Stimulated activated CD4-positive, alpha-beta T cell treated with anti-CD3 and anti-CD28 coated beads, Interleukin-2, amount 100 ng/mL, for 4 hours (primary cell): ENCODE results near the gene IRS4.

Experiments
- DNase-seq: peaks from one replicate; pipeline ENCODE4 v3.0.0-alpha.2; 2020; ENCODE audit warnings: low read depth

Gene IRS4

DNA sequence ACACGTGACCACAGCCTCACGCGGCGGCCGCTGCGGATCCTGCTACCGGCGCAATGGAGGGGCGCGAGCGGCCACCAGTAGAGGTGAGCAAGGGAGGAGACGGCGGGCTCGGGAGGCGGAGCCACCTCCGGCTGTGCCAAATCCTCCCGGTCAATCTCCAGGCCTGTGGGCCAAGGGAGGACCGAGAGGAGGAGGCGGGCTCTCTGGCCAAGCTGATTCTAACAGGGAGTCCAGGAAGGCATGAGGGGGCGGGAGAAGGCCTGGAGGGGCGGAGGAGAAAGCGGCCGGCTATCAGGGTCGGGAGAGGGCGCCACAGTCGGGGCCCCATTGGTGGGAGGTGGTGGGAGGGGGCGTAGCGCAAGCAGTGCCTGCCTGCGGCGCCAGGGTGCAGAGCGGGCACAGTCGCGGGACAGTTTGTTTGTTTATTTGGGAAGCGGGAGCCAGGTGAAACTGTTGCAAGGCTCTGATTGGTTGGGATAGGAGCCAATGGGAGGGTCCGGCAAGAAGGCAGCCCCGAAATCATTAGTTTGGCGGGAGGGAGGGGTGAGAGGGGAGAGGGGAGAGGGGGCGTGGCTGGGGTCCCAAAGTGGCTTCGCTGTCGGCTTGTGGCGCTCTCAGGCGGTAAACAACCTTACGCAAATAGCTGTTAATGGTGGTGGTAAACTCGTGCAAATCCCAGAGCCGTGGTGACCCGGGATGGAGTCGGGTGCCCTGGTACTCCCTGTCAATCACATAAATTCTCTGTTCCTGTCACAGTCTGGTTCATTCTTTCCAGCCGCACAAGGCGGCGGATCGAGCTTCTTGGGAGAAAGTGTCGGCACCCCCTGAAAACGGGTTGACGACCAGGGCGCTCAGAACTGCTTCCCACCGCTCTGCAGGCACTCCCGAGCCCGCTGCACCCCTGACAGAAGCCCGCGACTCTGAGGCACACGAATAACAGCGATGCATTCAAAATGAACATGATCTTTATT, at the start of gene IRS4:
IRS4 (minus strand) TSS at position 55 of the 971 bp plus-strand sequence.
- no peak for DNase-seq

DNA sequence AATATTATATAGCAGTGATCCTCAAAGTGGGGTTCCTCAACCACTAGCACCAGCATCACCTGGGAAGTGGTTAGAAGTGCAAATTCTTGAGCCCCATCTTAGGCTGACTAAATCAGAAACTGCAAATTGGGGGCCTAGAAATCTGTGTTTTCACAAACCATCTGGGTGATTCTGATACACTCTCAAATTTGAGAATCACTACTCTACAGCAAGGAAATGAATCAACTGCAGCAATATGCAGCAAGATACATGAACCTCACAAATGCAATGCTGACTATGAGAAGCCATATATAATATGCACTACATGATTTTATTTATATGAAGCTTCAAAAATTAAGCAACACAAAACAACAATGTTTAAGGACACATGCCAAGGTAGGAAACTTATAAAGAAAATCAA, 36.2 kb upstream of the IRS4 start:
- no peak for DNase-seq

DNA sequence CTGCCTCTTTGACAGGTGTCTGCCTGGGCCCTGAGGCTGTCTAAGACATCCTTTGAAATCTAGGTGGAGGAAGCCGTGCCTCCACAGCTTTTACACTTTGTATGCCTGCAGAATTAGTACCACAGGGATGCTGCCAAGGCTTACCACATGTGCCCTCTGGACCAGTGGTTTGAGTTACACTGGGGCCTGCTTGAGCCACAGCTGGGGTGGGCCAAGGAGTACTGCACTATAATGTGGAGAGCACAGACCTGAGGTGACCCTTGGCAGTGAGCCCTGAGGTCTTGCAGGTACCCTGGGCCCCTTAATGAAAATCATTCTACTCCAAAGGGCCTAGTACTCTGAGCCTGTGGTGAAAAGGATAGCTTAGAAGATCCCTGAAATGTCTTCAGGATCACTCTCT, 27.2 kb upstream of the IRS4 start:
- DNase-seq = no peak

DNA sequence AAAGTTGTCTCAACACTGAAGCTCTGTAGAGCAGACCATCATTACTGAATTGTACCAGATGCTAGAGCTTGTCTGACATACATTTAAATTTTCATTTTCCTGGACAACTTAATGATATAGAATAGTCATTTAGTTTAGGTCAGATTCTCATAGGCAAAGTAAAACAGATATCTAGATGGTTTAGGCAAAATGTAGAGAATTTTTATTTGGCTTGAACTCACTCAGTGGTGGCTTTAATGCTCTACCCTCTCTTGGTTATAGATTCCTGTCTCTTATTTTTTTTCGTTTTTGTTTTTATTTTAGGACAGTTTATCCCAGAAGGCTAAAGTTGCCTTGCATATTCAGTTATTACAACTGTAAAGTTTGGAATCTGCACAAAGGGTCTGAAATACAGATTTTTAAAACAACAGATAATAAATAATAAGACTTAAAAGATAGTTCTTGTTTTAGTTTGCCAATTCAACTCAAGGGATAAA, 4.0 kb upstream of the IRS4 start:
- DNase-seq = no peak

DNA sequence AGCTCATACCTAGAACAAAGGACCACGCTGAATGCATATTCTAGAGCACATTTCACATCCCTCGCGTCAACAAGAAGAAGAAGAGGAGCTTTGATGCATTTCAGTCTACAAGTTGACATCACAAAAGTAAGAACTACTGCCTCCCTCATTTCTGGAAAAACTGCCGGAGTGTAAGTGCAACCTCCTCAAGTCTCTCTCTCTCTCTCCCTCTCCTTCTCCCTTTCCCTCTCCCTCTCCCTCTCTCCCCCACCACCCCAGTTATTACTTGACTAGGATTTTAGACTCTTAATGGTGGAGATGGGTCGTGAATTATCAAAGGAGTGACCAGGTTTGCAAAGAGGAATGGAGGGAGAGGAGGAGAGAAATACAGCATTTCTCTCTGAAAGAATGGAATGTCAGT, 1.4 kb upstream of the IRS4 start:
- no peak for DNase-seq

DNA sequence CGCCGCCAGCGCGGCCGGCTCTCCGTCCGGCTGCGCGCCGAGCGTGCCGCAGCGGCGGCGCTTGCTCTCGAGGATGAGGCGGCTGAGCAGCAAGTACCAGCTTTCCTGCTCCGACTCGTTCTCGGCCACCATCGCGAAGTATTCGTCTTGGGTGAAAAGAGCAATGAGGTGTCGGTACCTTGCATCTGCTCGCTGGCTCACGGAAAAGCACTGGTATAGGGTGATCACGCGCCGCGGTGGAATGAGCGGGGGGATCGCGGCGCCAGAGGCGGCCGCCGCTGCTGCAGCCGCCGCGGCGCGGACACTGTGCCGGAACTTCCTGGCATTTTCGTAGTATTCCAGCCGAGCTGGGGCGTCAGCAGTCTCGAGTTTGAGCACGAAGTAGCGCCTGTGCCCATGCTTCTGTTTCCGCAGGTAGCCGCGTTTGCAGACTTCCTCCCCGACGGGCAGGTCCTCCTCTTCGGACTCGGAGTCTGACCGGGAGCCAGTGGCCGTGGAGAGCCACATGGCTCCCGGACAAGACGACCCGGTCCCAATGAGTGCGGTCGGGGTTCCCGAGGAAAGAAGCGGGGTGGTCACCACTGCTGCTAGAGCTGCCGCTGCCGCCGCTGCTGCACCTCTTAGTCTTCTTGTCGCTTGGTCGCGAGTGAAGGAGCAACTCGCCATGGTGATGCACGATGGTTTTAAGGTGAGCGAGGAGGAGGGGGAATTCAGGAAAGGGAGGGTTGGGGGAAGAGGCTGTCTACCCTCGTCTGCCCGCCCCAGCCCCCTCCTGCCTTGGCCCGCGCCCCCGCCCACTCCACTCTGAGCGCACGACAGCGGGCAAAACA, 469 bp downstream of the IRS4 start:
- no peak for DNase-seq

- no peak for DNase-seq
These were observed 1.2 kb downstream of the IRS4 start for GRCh38 chrX:108735091-108735678.

DNA sequence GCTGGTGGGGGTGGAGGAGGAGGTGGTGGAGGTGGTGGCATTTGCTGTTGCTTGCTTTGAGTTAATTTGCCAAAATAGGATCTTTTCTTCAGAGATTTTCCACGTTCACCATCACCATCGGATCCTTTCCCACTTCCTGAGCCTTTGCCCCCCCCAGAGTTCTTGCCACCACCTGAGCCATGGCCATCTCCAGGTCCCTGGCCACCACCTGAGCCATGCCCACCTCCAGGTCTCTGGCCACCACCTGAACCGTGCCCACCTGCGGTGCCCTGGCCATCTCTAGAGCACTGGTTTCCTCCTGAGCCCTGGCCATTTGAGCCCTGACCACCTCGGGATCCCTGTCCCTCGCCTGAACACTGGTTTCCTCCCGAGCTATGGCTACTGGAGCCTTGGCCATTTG, 1.9 kb downstream of the IRS4 start:
- no peak for DNase-seq

- no peak for DNase-seq
These were observed 3.6 kb downstream of the IRS4 start for GRCh38 chrX:108732630-108733321.

DNA sequence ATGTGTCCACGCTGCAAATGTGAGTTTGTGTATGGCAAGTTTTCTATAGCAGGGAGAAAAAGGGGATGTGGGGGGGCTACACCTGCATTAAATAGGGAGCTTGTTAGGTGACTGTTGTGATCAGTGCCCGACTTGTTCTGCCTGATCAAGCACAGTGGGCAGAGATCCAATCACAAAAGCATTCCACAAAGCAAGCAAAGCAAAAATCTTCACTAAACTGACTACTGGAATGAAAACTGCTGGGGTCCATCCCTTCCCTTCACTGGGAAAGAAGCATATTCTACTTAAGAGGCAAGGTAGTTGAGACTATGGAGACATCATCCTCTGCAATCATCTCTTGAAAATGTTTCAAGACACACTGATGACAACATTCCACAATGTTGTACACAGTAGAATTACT, 5.2 kb downstream of the IRS4 start:
- no peak for DNase-seq

- DNase-seq = no peak
These were observed 9.6 kb downstream of the IRS4 start for GRCh38 chrX:108726748-108727147.

DNA sequence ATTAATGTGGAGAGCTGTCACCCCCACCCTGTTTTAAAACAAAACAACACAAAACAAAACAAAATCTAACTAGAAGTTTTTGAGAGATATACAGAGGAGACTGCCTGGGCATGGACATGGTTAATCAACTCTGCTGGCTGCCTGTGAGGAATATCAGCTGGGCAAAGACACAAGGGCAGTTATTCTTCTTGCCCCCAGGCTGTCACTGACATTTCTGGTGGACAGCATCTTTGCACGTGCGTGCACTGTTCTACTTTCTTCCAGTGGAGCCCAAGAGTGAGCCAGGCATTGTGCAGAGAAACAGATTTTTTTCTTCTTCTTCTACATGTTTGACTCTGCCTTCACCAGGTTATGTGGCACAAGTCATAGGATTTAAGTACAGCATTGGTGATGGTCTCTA, 13.8 kb downstream of the IRS4 start:
- no peak for DNase-seq

DNA sequence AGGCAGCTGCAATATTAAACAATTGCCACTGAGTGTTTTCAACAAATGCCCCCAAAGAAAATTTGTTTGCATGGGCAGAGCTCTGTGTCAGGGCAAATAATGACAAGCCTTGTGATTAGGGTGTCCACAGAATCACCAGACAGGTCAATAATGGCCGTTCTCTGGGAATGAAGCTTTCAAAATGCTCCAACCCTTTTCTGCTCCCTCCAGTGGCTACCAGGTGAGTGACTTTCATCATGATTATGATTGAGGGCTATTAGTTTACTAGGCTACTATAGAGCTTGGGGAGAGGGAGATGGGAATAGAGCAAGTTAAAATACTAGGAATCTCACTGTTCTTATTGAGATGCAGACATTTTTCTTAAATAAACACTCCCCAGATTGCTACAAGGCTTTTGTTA, 23.5 kb downstream of the IRS4 start:
- no peak for DNase-seq

DNA sequence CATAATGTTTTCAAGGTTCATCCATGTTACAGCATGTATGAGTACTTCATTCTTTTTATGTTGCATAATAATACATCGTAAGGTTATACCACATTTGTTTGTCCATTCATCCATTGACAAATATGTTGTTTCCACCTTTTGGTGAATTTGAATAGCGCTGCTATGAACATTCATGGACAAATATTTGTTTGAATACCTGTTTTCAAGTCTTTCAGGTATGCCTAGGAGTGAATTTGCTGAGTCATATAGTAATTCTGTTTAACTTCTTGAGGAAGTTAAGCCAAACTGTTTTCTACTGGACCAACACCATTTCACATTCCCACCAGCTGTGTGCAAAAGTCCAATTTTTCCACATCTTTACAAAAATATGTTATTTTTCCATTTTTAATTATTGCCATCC, 31.5 kb downstream of the IRS4 start:
- no peak for DNase-seq

- DNase-seq = no peak
These were observed 33.8 kb downstream of the IRS4 start for GRCh38 chrX:108702530-108702929.

DNA sequence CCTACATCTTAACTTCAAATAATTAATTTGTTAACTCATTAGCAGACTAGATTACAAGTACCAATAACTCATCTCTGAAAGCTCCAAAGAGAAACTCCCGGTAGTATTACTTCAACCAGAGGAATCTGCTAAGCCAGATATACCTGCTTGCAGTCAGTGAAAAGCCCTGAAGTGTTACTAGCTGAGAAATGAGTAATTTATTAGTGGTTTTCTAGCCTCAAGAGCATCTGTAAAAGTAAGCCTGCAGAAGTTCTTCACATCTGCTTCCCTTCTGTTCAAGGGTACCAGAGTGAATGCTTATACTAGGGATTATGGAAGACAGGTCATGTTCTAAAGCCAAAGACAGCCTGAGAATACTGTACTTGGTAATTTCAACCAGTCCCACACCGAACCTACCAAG, 34.7 kb downstream of the IRS4 start:
- DNase-seq = no peak

GRCh38 chrX:108699368-108699767, 37.0 kb downstream of the IRS4 start:
- no peak for DNase-seq

DNA sequence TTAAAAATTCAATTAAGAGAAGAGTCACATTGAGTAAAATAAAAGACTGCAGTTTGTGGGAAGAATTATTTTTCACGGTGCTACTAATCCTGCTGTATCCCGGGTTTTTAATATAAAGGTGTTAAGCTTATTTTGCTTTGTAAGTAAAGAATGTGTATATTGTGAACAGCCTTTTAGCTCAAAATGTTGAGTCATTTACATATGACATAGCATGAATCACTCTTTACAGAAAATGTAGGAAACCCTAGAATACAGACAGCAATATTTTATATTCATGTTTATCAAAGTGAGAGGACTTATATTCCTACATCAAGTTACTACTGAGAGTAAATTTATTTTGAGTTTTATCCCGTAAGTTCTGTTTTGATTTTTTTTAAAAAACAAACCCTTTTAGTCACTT, 39.7 kb downstream of the IRS4 start:
- no peak for DNase-seq
